HCT116 (cell line): ENCODE data around the gene PRKG1.
"Not testable (repeated sequence)": the region's sequence is repeated elsewhere in the genome, so short reads cannot be mapped to it uniquely, and the experiment has no call there.

Experiments used
- CTCF ChIP-seq, 3 experiments: fragments of 200-600 bp in 1 of 3; sonication (generic) in 1 of 3; IDR thresholded peaks in 2 of 3; conservative IDR thresholded peaks in 1 of 3; 2 replicates each; pipeline ENCODE4 v1.5.1; 2012 to 2017; ENCODE audit warnings: low read depth in 2 of 3, low read length in 2 of 3, antibody characterized with exemption in 1 of 3, borderline replicate concordance in 1 of 3, control low read depth in 1 of 3, mild to moderate bottlenecking in 1 of 3, mixed read lengths in 1 of 3, mixed run types in 1 of 3, moderate library complexity in 1 of 3; ENCODE audit not compliant: insufficient read depth in 1 of 3
- EZH2 ChIP-seq: fragments of 200-600 bp; sonication (generic); IDR thresholded peaks from 2 replicates; pipeline ENCODE4 v1.6.1; 2017; ENCODE audit warnings: antibody characterized with exemption, mixed run types
- POLR2A ChIP-seq: IDR thresholded peaks from 2 replicates; pipeline ENCODE4 v1.7.0; 2011; ENCODE audit warnings: borderline replicate concordance; ENCODE audit not compliant: insufficient read depth, insufficient read length; ENCODE audit errors: extremely low read depth
- POLR2AphosphoS5 ChIP-seq: IDR thresholded peaks from 2 replicates; pipeline ENCODE4 v1.6.1; 2011; ENCODE audit warnings: mild to moderate bottlenecking, low read depth, low read length, moderate library complexity
- RAD21 ChIP-seq: IDR thresholded peaks from 2 replicates; pipeline ENCODE4 v1.6.1; 2012; ENCODE audit warnings: low read depth, mild to moderate bottlenecking
- REST ChIP-seq: IDR thresholded peaks from 2 replicates; pipeline ENCODE4 v1.6.1; 2012; ENCODE audit warnings: low read depth
- SIN3A ChIP-seq: IDR thresholded peaks from 2 replicates; pipeline ENCODE4 v1.6.1; 2012; ENCODE audit warnings: low read depth
- SP1 ChIP-seq: IDR thresholded peaks from 2 replicates; pipeline ENCODE4 v1.6.1; 2012; ENCODE audit warnings: low read depth
- ZNF274 ChIP-seq: fragments of 200-500 bp; sonication (Bioruptor generic); IDR thresholded peaks from 2 replicates; pipeline ENCODE4 v1.6.1; 2014; ENCODE audit warnings: mild to moderate bottlenecking, low read depth, low read length, inconsistent platforms

- not testable (repeated sequence) for TF ChIP-seq CTCF (IDR thresholded peaks at IDR 0.05 in 2 of 3, conservative IDR thresholded peaks at IDR 0.05 in 1 of 3; ENCODE audit: borderline replicate concordance in 1 of 3, insufficient read depth in 1 of 3, low read depth in 2 of 3, low read length in 2 of 3); RAD21; SP1; REST; POLR2AphosphoS5; EZH2; ZNF274; POLR2A; SIN3A
Observed at GRCh38 chr10:51455762-51456161, 381.5 kb downstream of the PRKG1 start.
